NCI-H1105 treated with DMSO at 0.1 percent for 48 hours (cell line): Measurements from ENCODE around the gene PPARG.
"Not testable (repeated sequence)": the region's sequence is repeated elsewhere in the genome, so short reads cannot be mapped to it uniquely, and the experiment has no call there.

ENCODE experiments used
- DNase-seq: peaks from one replicate; lab custom pipeline; 2025; lab: John Stamatoyannopoulos, UW

Gene PPARG

GRCh38 chr3:12380461-12380860 is 91.6 kb downstream of the PPARG start:
- no peak for DNase-seq

- no peak for DNase-seq
These were observed 92.3 kb downstream of the PPARG start for GRCh38 chr3:12381199-12381598.

- DNase-seq = no peak
These were observed 94.3 kb downstream of the PPARG start for GRCh38 chr3:12383218-12383617.

GRCh38 chr3:12384451-12385233 is 95.8 kb downstream of the PPARG start:
- no peak for DNase-seq

- DNase-seq = not testable (repeated sequence)
These were observed 97.8 kb downstream of the PPARG start for GRCh38 chr3:12386514-12387291.

GRCh38 chr3:12388185-12388584 is 99.3 kb downstream of the PPARG start:
- no peak for DNase-seq

GRCh38 chr3:12392101-12392878 is 103.4 kb downstream of the PPARG start:
- no peak for DNase-seq

GRCh38 chr3:12393894-12394293 is 105.0 kb downstream of the PPARG start:
- DNase-seq = no peak

- no peak for DNase-seq
These were observed 105.8 kb downstream of the PPARG start for GRCh38 chr3:12394569-12395271.

- DNase-seq = no peak
These were observed 106.6 kb downstream of the PPARG start for GRCh38 chr3:12395349-12396012.

- DNase-seq = no peak
These were observed 107.6 kb downstream of the PPARG start for GRCh38 chr3:12396471-12396870.

GRCh38 chr3:12399226-12399625 is 110.4 kb downstream of the PPARG start:
- DNase-seq = no peak

GRCh38 chr3:12400616-12401194 is 111.8 kb downstream of the PPARG start:
- DNase-seq = no peak

- no peak for DNase-seq
These were observed 112.3 kb downstream of the PPARG start for GRCh38 chr3:12401208-12401607.

- DNase-seq = no peak
These were observed 116.8 kb downstream of the PPARG start for GRCh38 chr3:12405432-12406272.

- DNase-seq = no peak
These were observed 120.3 kb downstream of the PPARG start for GRCh38 chr3:12408984-12409683.

GRCh38 chr3:12409684-12410596 is 121.1 kb downstream of the PPARG start:
- DNase-seq = no peak

GRCh38 chr3:12413721-12414255 is 124.9 kb downstream of the PPARG start:
- no peak for DNase-seq
